PC-3 (cell line): ENCODE results near the gene LRRTM4. TPM values are rescaled to one million over a fixed set of nuclear protein-coding genes. Genes with fewer than 3 reads are reported as not detected.
"Not testable (repeated sequence)": the region's sequence is repeated elsewhere in the genome, so short reads cannot be mapped to it uniquely, and the experiment has no call there.

Experiments used
- ATAC-seq: fragments of 200-7000 bp; cut with Tn5 transposase; 2 replicates; pipeline ENCODE4 v1.9.1; 2020; ENCODE audit warnings: mild to moderate bottlenecking, moderate library complexity
- BruUV-seq: library from RNA; stranded (reverse); fragments of 400-500 nt; replicated peaks from 2 replicates; lab custom pipeline; 2021; lab: Mats Ljungman, UMichigan
- CTCF ChIA-PET: fragments of 300-600 bp; sonication (Branson Sonifier 250); formaldehyde crosslinking; loops from one replicate; lab custom pipeline; 2022; ENCODE audit warnings: antibody characterized with exemption; lab: Charles Lee
- POLR2A ChIA-PET: fragments of 300-600 bp; sonication (Branson Sonifier 250); formaldehyde crosslinking; loops from one replicate; lab custom pipeline; 2022; ENCODE audit warnings: antibody characterized with exemption; ENCODE audit not compliant: unreplicated experiment; lab: Charles Lee
- DNase-seq: peaks from one replicate; pipeline ENCODE4 v3.0.0-alpha.2; 2015
- H2AFZ ChIP-seq: fragments of 300-600 bp; sonication (generic); 2 replicates; pipeline ENCODE4 v1.6.0; 2016; ENCODE audit warnings: antibody characterized with exemption, low read length
- H3F3A ChIP-seq: fragments of 300-600 bp; sonication (generic); one replicate; pipeline ENCODE4 v1.6.0; 2017; ENCODE audit warnings: antibody characterized with exemption, low read length, control low read depth, mild to moderate bottlenecking; ENCODE audit not compliant: unreplicated experiment
- H3K27ac ChIP-seq: fragments of 300-600 bp; sonication (generic); 2 replicates; pipeline ENCODE4 v1.5.1; 2016; ENCODE audit warnings: mild to moderate bottlenecking, low read length
- H3K27me3 ChIP-seq: fragments of 300-600 bp; sonication (generic); 2 replicates; pipeline ENCODE4 v1.6.1; 2016; ENCODE audit warnings: low read length, mixed read lengths
- H3K36me3 ChIP-seq: fragments of 300-600 bp; sonication (generic); 2 replicates; pipeline ENCODE4 v1.6.1; 2016; ENCODE audit warnings: low read depth, mixed run types, low read length, mixed read lengths
- H3K4me1 ChIP-seq: fragments of 300-600 bp; sonication (generic); 2 replicates; pipeline ENCODE4 v1.5.1; 2016; ENCODE audit warnings: low read length; ENCODE audit not compliant: insufficient read depth
- H3K4me2 ChIP-seq: fragments of 300-600 bp; sonication (generic); 2 replicates; pipeline ENCODE4 v1.6.0; 2016; ENCODE audit warnings: low read length
- H3K4me3 ChIP-seq: fragments of 300-600 bp; sonication (generic); 2 replicates; pipeline ENCODE4 v1.5.1; 2016; ENCODE audit warnings: mild to moderate bottlenecking, low read length, mixed read lengths
- H3K79me2 ChIP-seq: fragments of 300-600 bp; sonication (generic); 2 replicates; pipeline ENCODE4 v1.6.1; 2017; ENCODE audit warnings: low read length, mixed read lengths
- H3K9ac ChIP-seq: fragments of 300-600 bp; sonication (generic); 2 replicates; pipeline ENCODE4 v1.6.0; 2016; ENCODE audit warnings: mild to moderate bottlenecking, low read length
- H3K9me2 ChIP-seq: fragments of 300-600 bp; sonication (generic); replicated peaks from 2 replicates; pipeline ENCODE4 v1.6.1; 2016; ENCODE audit warnings: mixed run types, low read length, mixed read lengths
- H3K9me3 ChIP-seq: fragments of 300-600 bp; sonication (generic); 2 replicates; pipeline ENCODE4 v1.6.1; 2016; ENCODE audit warnings: low read length, mixed read lengths
- H4K20me1 ChIP-seq: fragments of 300-600 bp; sonication (generic); 2 replicates; pipeline ENCODE4 v1.6.1; 2016; ENCODE audit warnings: low read length, mixed read lengths
- EZH2phosphoT487 ChIP-seq: fragments of 300-600 bp; sonication (generic); IDR thresholded peaks from 2 replicates; pipeline ENCODE4 v1.6.1; 2018; ENCODE audit warnings: mild to moderate bottlenecking, antibody characterized with exemption, low read length, borderline replicate concordance
- intact Hi-C: fragments of 100-400 bp; cut with micrococcal nuclease; formaldehyde crosslinking; loops from 2 replicates; pipeline ENCODE4 v1.9.0; 2023
- total RNA-seq: library from RNA; depleted of rRNA; stranded (reverse); fragments of >200 nt; gene quantifications from 2 replicates; pipeline ENCODE4 v1.2.3, GENCODE V29; 2014
- TF ChIP-seq, protein P1 (sequence below): fragments of 300-600 bp; sonication (generic); conservative IDR thresholded peaks from 2 replicates; pipeline ENCODE4 v1.5.1; 2017; ENCODE audit warnings: antibody characterized with exemption, low read depth, mild to moderate bottlenecking, low read length

The LRRTM4 gene
- total RNA-seq, 1 experiment from 2014 or later, result not detected

- Histone ChIP-seq H3K4me1 (no peaks in the 10 kb centered on the region), H3K4me2 (no peak overlapping the region), H3K9me2 (no peaks in the 10 kb centered on the region), H2AFZ (no peak overlapping the region), H3K9me3 (0 out of 2 replicates have a peak, but pooled peaks cover 5% of the 10 kb centered on the region), H3K27me3 (no peaks in the 10 kb centered on the region), H3F3A (no peaks in the 10 kb centered on the region), H3K9ac (no peak overlapping the region), H3K4me3 (no peak overlapping the region), H3K36me3 (no peaks in the 10 kb centered on the region), H4K20me1 (no peaks in the 10 kb centered on the region), H3K79me2 (no peaks in the 10 kb centered on the region), H3K27ac (no peak overlapping the region)
- no peak for TF ChIP-seq EZH2phosphoT487
- TF ChIP-seq, protein P1, sequence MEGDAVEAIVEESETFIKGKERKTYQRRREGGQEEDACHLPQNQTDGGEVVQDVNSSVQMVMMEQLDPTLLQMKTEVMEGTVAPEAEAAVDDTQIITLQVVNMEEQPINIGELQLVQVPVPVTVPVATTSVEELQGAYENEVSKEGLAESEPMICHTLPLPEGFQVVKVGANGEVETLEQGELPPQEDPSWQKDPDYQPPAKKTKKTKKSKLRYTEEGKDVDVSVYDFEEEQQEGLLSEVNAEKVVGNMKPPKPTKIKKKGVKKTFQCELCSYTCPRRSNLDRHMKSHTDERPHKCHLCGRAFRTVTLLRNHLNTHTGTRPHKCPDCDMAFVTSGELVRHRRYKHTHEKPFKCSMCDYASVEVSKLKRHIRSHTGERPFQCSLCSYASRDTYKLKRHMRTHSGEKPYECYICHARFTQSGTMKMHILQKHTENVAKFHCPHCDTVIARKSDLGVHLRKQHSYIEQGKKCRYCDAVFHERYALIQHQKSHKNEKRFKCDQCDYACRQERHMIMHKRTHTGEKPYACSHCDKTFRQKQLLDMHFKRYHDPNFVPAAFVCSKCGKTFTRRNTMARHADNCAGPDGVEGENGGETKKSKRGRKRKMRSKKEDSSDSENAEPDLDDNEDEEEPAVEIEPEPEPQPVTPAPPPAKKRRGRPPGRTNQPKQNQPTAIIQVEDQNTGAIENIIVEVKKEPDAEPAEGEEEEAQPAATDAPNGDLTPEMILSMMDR, result no peak
- BruUV-seq, result no TSS peak
- ATAC-seq, result no peak
- POLR2A ChIA-PET, result no interaction called here
- DNase-seq, result no peak
- CTCF ChIA-PET, result no interaction called here
- intact Hi-C loops, result no loop called here
Measured at GRCh38 chr2:77169426-77169825, 352.8 kb downstream of the LRRTM4 start.

GRCh38 chr2:77164021-77164420 is 358.2 kb downstream of the LRRTM4 start:
- H3K4me1 ChIP-seq, result not testable (repeated sequence)

DNA sequence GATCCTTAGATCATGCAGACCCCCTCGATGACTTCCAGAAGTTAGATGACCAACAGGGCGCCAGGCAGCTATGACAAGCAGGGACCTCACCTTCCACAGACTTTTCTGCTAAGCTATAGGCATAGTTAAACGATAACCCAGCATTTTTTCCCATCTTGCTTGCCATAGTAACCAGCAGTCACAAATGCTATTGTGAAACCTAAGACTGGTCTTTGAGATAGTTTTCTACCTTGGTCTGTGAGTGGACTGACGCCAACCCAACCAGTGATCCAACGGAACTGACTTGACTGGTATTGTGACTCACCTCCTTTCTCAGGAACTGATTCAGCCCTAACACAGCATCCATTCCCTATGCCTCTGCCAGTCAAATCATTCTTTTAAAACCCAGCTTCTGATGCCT is 361.2 kb downstream of the LRRTM4 start:
- Histone ChIP-seq H3K27me3 (no peaks in the 10 kb centered on the region), H3K9me2 (no peaks in the 10 kb centered on the region), H3K36me3 (no peaks in the 10 kb centered on the region), H3K4me2 (no peak overlapping the region), H3K27ac (no peak overlapping the region), H3K4me3 (no peak overlapping the region), H3K79me2 (no peaks in the 10 kb centered on the region), H3F3A (no peaks in the 10 kb centered on the region), H3K4me1 (no peaks in the 10 kb centered on the region), H4K20me1 (no peaks in the 10 kb centered on the region), H2AFZ (no peak overlapping the region), H3K9ac (no peak overlapping the region), H3K9me3 (peaks cover 3% of the 10 kb centered on the region; the same call in 1 of the 2 replicates)
- BruUV-seq, result no TSS peak
- TF ChIP-seq, protein P1, result no peak
- peak; percentile 46 for ATAC-seq
- CTCF ChIA-PET, result no interaction called here
- POLR2A ChIA-PET, result no interaction called here
- intact Hi-C loops, result no loop called here
- DNase-seq, result peak; percentile 56

More at GRCh38 chr2:77164021-77164420, 358.2 kb downstream of the LRRTM4 start:
- CTCF ChIA-PET, H3K36me3 ChIP-seq, H3K9ac ChIP-seq, H3K9me2 ChIP-seq, H3K79me2 ChIP-seq, POLR2A ChIA-PET, H3F3A ChIP-seq, H3K4me3 ChIP-seq, H3K27me3 ChIP-seq, DNase-seq, H3K9me3 ChIP-seq, H3K27ac ChIP-seq, H4K20me1 ChIP-seq, BruUV-seq, intact Hi-C loops, H2AFZ ChIP-seq, H3K4me2 ChIP-seq, ATAC-seq: not testable (repeated sequence)
